Neural cell (in vitro differentiated cells): ENCODE data around the gene LPIN1. TPM values are rescaled to one million over a fixed set of nuclear protein-coding genes. Genes with fewer than 3 reads are reported as not detected.

ENCODE experiments used
- H2AFZ ChIP-seq: fragments of 200-600, 300-800 bp; sonication (generic), shearing (Covaris generic); 2 replicates; pipeline ENCODE4 v1.6.0; 2014; ENCODE audit warnings: low read depth, mild to moderate bottlenecking, antibody characterized with exemption, low read length, moderate library complexity
- H3F3A ChIP-seq: fragments of 200-600 bp; shearing (Covaris generic); 2 replicates; pipeline ENCODE4 v1.6.1; 2016; ENCODE audit warnings: mild to moderate bottlenecking, moderate library complexity, mixed read lengths, antibody characterized with exemption, low read length; ENCODE audit not compliant: insufficient read depth, poor library complexity, severe bottlenecking
- H3K27ac ChIP-seq: fragments of 200-600, 300-800 bp; sonication (generic), shearing (Covaris generic); 2 replicates; pipeline ENCODE4 v1.5.1; 2014; ENCODE audit warnings: mild to moderate bottlenecking, low read length, moderate library complexity
- H3K27me3 ChIP-seq: fragments of 300-800, 200-600 bp; sonication (generic), shearing (Covaris generic); 2 replicates; pipeline ENCODE4 v1.6.0; 2014; ENCODE audit warnings: mild to moderate bottlenecking, low read depth, low read length, moderate library complexity; ENCODE audit not compliant: insufficient read depth
- H3K36me3 ChIP-seq: fragments of 300-800, 200-600 bp; sonication (generic), shearing (Covaris generic); 2 replicates; pipeline ENCODE4 v1.5.1; 2014; ENCODE audit warnings: mild to moderate bottlenecking, antibody characterized with exemption, low read length, moderate library complexity; ENCODE audit not compliant: insufficient read depth
- H3K4me2 ChIP-seq: fragments of 300-800, 200-600 bp; sonication (generic), shearing (Covaris generic); 2 replicates; pipeline ENCODE4 v1.6.0; 2014; ENCODE audit warnings: mild to moderate bottlenecking, low read length
- H3K4me3 ChIP-seq: fragments of 300-800, 200-600 bp; sonication (generic), shearing (Covaris generic); 2 replicates; pipeline ENCODE4 v1.5.1; 2014; ENCODE audit warnings: mild to moderate bottlenecking, low read length, moderate library complexity
- H3K79me2 ChIP-seq: fragments of 200-600 bp; shearing (Covaris generic); replicated peaks from 2 replicates; pipeline ENCODE4 v1.6.0; 2014; ENCODE audit warnings: mild to moderate bottlenecking, low read length, moderate library complexity; ENCODE audit not compliant: insufficient read depth
- H3K9ac ChIP-seq: fragments of 300-800, 200-600 bp; sonication (generic), shearing (Covaris generic); 2 replicates; pipeline ENCODE4 v1.6.1; 2016; ENCODE audit warnings: mild to moderate bottlenecking, low read length, mixed read lengths
- H3K9me2 ChIP-seq: fragments of 200-600 bp; shearing (Covaris generic); 2 replicates; pipeline ENCODE4 v1.6.1; 2016; ENCODE audit warnings: mild to moderate bottlenecking, low read length, mixed read lengths; ENCODE audit not compliant: insufficient read depth
- H3K9me3 ChIP-seq: fragments of 200-600, 300-800 bp; sonication (generic), shearing (Covaris generic); 2 replicates; pipeline ENCODE4 v1.6.1; 2016; ENCODE audit warnings: mild to moderate bottlenecking, mixed run types, low read length, moderate library complexity, mixed read lengths
- H4K20me1 ChIP-seq: fragments of 200-600 bp; shearing (Covaris generic); 2 replicates; pipeline ENCODE4 v1.6.1; 2016; ENCODE audit warnings: mild to moderate bottlenecking, mixed run types; ENCODE audit not compliant: insufficient read depth
- EP300 ChIP-seq: fragments of 450-650 bp; conservative IDR thresholded peaks from 2 replicates; pipeline ENCODE4 v1.6.1; 2014; ENCODE audit warnings: antibody characterized with exemption, mild to moderate bottlenecking, moderate library complexity; ENCODE audit not compliant: poor library complexity, severe bottlenecking
- EZH2 ChIP-seq: fragments of 200-600, 300-800 bp; shearing (Covaris generic), sonication (generic); IDR thresholded peaks from 2 replicates; pipeline ENCODE4 v1.6.1; 2014; ENCODE audit warnings: antibody characterized with exemption, low read length, borderline replicate concordance, mild to moderate bottlenecking; ENCODE audit not compliant: insufficient read depth, poor library complexity, severe bottlenecking
- MXI1 ChIP-seq: fragments of 450-650 bp; conservative IDR thresholded peaks from 2 replicates; pipeline ENCODE4 v1.6.1; 2014; ENCODE audit warnings: antibody characterized with exemption, mild to moderate bottlenecking; ENCODE audit not compliant: poor library complexity, severe bottlenecking
- POLR2AphosphoS5 ChIP-seq: IDR thresholded peaks from 2 replicates; pipeline ENCODE4 v1.6.1; 2012
- RAD21 ChIP-seq: fragments of 450-650 bp; conservative IDR thresholded peaks from 2 replicates; pipeline ENCODE4 v1.6.1; 2014; ENCODE audit warnings: antibody characterized with exemption, mild to moderate bottlenecking, moderate library complexity
- SMC3 ChIP-seq: fragments of 450-650 bp; conservative IDR thresholded peaks from 2 replicates; pipeline ENCODE4 v1.6.1; 2014; ENCODE audit warnings: antibody characterized with exemption, mild to moderate bottlenecking, moderate library complexity; ENCODE audit not compliant: poor library complexity
- TAF1 ChIP-seq: IDR thresholded peaks from 2 replicates; pipeline ENCODE4 v1.6.1; 2012; ENCODE audit warnings: low read depth
- polyA plus RNA-seq: library from polyadenylated mRNA; depleted of rRNA; stranded (reverse); fragments of >200 nt; gene quantifications from 2 replicates; pipeline ENCODE4 v1.2.3, GENCODE V29; 2014
- TF ChIP-seq, protein P1 (sequence below): IDR thresholded peaks from 2 replicates; pipeline ENCODE4 v1.6.1; 2012; ENCODE audit warnings: borderline replicate concordance
- TF ChIP-seq, protein P2 (sequence below): fragments of 450-650 bp; IDR thresholded peaks from 2 replicates; pipeline ENCODE4 v1.5.1; 2014; ENCODE audit warnings: antibody characterized with exemption, mild to moderate bottlenecking, moderate library complexity; ENCODE audit not compliant: poor library complexity, severe bottlenecking

LPIN1 gene
- polyA plus RNA-seq, 1 donor from 2014 or later: 47.5 TPM

DNA sequence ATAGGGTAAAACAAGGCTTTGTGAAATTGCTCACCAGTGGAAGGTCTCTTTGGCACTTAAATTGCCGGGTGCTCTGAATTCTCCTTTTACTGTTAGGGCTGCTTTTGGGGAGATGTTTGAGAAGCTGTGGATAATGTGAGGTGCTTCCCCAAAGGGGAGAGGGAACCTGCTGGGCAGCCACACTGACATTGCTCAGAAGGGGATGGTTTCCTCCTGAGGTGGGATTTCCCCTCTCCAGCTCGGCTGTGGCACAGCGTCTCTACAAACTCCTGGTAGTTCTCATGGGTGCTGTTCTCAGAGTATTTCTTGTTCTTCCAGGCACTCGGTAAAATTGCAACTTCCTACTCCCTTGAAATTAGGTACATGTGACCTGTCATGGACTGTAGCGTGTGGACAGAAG, 124.2 kb downstream of the LPIN1 start:
- Histone ChIP-seq H3K27ac (no peak overlapping the region), H3K36me3 (no peaks in the 10 kb centered on the region), H3K4me3 (no peak overlapping the region), H3K9me3 (no peaks in the 10 kb centered on the region), H2AFZ (no peak overlapping the region), H3F3A (no peaks in the 10 kb centered on the region), H3K9ac (no peak overlapping the region), H3K4me2 (no peak overlapping the region), H3K79me2 (no peaks in the 10 kb centered on the region), H4K20me1 (no peaks in the 10 kb centered on the region), H3K27me3 (no peaks in the 10 kb centered on the region), H3K9me2 (no peaks in the 10 kb centered on the region)
- TF ChIP-seq, protein P1, sequence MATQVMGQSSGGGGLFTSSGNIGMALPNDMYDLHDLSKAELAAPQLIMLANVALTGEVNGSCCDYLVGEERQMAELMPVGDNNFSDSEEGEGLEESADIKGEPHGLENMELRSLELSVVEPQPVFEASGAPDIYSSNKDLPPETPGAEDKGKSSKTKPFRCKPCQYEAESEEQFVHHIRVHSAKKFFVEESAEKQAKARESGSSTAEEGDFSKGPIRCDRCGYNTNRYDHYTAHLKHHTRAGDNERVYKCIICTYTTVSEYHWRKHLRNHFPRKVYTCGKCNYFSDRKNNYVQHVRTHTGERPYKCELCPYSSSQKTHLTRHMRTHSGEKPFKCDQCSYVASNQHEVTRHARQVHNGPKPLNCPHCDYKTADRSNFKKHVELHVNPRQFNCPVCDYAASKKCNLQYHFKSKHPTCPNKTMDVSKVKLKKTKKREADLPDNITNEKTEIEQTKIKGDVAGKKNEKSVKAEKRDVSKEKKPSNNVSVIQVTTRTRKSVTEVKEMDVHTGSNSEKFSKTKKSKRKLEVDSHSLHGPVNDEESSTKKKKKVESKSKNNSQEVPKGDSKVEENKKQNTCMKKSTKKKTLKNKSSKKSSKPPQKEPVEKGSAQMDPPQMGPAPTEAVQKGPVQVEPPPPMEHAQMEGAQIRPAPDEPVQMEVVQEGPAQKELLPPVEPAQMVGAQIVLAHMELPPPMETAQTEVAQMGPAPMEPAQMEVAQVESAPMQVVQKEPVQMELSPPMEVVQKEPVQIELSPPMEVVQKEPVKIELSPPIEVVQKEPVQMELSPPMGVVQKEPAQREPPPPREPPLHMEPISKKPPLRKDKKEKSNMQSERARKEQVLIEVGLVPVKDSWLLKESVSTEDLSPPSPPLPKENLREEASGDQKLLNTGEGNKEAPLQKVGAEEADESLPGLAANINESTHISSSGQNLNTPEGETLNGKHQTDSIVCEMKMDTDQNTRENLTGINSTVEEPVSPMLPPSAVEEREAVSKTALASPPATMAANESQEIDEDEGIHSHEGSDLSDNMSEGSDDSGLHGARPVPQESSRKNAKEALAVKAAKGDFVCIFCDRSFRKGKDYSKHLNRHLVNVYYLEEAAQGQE: no peak
- TF ChIP-seq TAF1 (no peak), EP300 (no peak), MXI1 (no peak), SMC3 (no peak), POLR2AphosphoS5 (no peak), EZH2 (no peak), RAD21 (no peak)
- TF ChIP-seq, protein P2, sequence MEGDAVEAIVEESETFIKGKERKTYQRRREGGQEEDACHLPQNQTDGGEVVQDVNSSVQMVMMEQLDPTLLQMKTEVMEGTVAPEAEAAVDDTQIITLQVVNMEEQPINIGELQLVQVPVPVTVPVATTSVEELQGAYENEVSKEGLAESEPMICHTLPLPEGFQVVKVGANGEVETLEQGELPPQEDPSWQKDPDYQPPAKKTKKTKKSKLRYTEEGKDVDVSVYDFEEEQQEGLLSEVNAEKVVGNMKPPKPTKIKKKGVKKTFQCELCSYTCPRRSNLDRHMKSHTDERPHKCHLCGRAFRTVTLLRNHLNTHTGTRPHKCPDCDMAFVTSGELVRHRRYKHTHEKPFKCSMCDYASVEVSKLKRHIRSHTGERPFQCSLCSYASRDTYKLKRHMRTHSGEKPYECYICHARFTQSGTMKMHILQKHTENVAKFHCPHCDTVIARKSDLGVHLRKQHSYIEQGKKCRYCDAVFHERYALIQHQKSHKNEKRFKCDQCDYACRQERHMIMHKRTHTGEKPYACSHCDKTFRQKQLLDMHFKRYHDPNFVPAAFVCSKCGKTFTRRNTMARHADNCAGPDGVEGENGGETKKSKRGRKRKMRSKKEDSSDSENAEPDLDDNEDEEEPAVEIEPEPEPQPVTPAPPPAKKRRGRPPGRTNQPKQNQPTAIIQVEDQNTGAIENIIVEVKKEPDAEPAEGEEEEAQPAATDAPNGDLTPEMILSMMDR: no peak

DNA sequence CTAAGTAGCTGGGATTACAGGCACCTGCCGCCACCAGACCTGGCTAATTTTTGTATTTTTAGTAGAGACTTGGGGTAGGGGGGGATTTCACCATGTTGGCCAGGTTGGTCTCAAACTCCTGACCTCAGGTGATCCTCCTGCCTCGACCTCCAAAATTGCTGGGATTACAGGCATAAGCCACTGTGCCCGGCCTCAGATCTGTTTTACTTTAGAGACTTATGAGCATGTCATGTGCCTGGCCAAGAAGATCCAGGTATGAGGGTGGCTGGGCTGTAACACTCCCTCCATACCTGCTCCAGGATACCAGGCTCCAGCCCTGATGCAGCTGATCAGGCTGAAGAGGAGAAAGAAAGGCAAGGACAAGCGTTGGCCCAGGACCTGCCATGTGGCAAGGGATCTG, 125.0 kb downstream of the LPIN1 start:
- H3K36me3 ChIP-seq: no peaks in the 10 kb centered on the region

More for the DNA sequence above, 125.0 kb downstream of the LPIN1 start:
- H3K27me3 ChIP-seq: no peaks in the 10 kb centered on the region
- no peak overlapping the region for H2AFZ ChIP-seq
- no peaks in the 10 kb centered on the region for H3K9me2 ChIP-seq
- H3K9me3 ChIP-seq: no peaks in the 10 kb centered on the region
- no peaks in the 10 kb centered on the region for H4K20me1 ChIP-seq
- TF ChIP-seq SMC3 (no peak), MXI1 (no peak), EP300 (no peak), TAF1 (no peak), EZH2 (no peak), POLR2AphosphoS5 (no peak), RAD21 (no peak)
- TF ChIP-seq, protein P1: no peak
- TF ChIP-seq, protein P2: no peak
- H3K9ac ChIP-seq: no peak overlapping the region
- H3F3A ChIP-seq: no peaks in the 10 kb centered on the region
- H3K79me2 ChIP-seq: no peaks in the 10 kb centered on the region
- no peak overlapping the region for H3K27ac ChIP-seq
- no peak overlapping the region for H3K4me2 ChIP-seq
- no peak overlapping the region for H3K4me3 ChIP-seq
